Measurements from ENCODE around the gene CCDC27. TPM values are rescaled to one million over a fixed set of nuclear protein-coding genes. Genes with fewer than 3 reads are reported as not detected.

Gene CCDC27
- not detected in 2 replicates for total RNA-seq

GRCh38 chr1:3752400-3752945 is at the start of gene CCDC27:
CCDC27 (plus strand) TSS chr1:3752450; CDS start chr1:3752482, 32 bp downstream.

DNA sequence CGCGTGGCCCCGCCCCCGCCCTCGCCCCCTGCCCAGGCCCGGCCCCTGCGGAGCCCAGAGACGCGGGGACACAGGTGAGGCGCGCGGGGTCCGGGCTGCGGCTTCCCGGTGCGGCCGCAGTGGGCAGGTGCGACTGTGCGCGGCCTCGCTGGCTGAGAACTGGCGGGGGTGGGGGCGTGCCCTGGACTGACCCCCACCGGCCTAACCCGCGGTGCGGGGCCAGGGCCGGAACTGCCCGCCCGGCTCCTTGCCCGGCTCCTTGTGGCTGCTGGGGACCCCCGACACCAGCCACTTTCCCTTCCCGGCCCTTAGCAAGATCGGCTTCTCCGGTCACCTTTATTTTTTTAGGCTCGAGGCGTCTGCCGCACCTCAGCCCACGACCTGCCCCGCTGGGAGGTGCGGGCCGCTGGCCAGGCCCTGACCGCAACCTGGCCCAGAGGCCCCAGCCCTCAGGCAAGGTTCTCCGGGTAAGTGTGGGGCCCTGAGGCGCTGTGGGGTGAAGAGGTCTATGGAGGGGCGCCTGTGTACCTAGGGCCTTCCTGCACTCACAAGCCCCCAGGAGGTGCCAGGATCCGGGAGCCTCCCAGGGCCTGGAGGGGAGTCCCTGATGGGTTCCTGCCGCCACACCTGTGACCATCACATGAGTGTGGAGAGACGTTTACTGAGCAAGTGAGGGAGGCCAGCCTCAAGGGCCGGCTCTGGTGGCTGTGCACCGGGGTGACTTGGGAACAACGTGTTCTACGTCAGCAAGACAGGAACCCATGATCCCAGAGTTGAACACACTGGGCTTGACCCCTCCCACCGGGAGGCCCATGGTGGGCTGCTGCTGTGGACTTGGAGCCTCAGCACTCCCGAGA is 20.7 kb downstream of the CCDC27 start, which contains the start of gene SMIM1:
Gene SMIM1, plus strand, starts transcription at position 35 of the 857 bp plus-strand sequence. CDS start 2,625 bp downstream, outside the sequence.

DNA sequence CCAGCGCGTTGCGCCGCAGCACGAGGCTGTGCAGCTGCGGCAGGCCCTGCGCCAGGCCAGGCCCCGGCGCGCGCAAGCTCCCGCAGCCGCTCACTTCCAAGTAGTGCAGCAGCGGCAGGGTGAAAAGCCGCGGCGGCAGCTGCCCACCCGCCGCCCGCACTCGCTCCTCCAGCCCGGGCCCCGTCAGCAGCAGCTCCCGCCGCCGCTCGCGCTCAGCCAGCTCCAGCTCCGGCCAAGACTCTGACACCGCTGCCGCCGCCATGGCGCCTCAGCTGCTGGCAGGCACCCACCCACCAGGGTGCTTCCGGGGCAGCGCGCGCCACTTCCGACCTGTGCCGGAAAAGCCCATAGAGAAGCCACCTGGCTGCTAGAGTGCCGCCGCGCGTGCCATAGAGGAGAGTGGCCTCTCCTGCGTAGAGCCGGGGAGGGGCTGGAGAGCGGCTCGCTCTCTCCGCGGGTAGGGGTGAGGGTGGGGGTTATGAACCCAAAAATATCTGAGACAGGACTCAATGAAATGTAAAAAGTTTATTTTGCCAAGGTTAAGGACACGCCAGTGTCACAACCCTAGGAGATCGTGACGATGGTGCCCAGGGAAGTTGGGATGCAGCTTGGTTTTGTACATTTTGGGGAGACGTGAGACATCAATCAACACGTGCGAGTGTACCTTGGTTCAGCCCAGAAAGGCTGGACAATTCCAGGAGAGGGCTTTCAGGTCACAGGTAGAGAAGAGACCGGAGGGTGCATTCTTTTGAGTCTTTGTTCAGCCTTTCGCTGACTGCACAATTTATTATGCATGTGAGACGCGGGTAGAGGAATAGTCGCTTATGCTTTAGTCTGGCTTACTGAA is 44.2 kb downstream of the CCDC27 start, which contains the start of gene LRRC47:
Gene LRRC47, minus strand, starts transcription at position 284 of the 847 bp plus-strand sequence. Its CDS starts 22 bp downstream, at position 262.

Other genes with a start within 250 kb of the CCDC27 start
- 3.0 and 25.9 TPM in 2 replicates for gene MEGF6, start 140.9 kb upstream of the CCDC27 start, total RNA-seq
- 22.4 and 24.9 TPM in 2 replicates for gene TPRG1L, start 127.4 kb upstream of the CCDC27 start, total RNA-seq
- gene WRAP73, start 102.3 kb upstream of the CCDC27 start, total RNA-seq: 12.1 and 15.7 TPM in 2 replicates
- not detected in 2 replicates for gene TP73, start 99.9 kb upstream of the CCDC27 start, total RNA-seq
- 2.0 and 2.6 TPM in 2 replicates for gene SMIM1, start 20.3 kb downstream of the CCDC27 start, total RNA-seq
- 21.5 and 32.5 TPM in 2 replicates for gene LRRC47, start 44.0 kb downstream of the CCDC27 start, total RNA-seq
- 15.2 and 24.8 TPM in 2 replicates for gene CEP104, start 104.8 kb downstream of the CCDC27 start, total RNA-seq
- 7.9 and 8.2 TPM in 2 replicates for gene DFFB, start 105.0 kb downstream of the CCDC27 start, total RNA-seq
- 18.2 and 25.4 TPM in 2 replicates for gene C1orf174, start 147.8 kb downstream of the CCDC27 start, total RNA-seq

Data from smooth muscle cell of bladder (primary cell).